CD4-positive, alpha-beta T cell treated with Interleukin-2 at 100 ng/mL for 4 hours (primary cell): ENCODE measurements around the gene NCSTN.
A peak's percentile ranks its signal among the peaks of the same experiment; 100 is the strongest.

Experiments used
- DNase-seq: peaks from one replicate; pipeline ENCODE4 v3.0.0-alpha.2; 2020; ENCODE audit warnings: low spot score

NCSTN gene

DNA sequence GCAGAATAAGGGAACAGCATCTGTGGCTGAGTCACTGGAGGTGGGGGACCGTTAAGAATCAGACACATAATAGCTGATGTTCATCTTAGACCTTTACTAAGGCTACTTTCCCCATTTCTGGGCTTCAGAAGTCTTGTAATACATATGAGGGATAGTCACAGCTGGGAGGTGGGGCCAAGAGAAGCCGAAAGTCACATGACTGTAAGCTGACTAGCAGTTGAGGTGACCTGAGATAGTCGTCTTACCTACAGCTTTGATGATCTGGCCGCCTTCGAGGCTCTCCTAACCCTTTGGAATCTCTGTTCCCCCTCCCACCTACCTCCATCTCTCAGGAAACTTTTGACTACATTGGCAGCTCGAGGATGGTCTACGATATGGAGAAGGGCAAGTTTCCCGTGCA is 9.4 kb downstream of the NCSTN start:
- DNase-seq = no peak

DNA sequence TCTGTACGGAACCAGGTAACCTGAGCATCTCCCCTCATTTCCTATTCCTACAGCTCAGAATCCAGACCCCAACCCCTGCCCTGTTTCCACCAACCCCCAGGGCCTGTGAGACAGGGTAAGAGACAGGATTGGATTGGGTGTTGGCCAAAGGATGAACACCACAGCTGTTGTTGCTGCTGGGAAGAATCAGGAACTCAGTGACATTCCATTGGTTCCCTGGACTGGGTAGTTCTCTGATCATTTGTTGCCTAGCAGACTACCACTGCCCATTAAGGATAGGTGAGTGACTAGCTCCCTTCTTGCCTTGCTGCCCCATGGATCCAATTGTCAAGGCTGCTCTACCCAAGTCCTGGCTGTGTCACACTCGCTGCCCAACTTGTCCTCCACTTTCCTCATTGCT is 10.0 kb downstream of the NCSTN start:
- no peak for DNase-seq

DNA sequence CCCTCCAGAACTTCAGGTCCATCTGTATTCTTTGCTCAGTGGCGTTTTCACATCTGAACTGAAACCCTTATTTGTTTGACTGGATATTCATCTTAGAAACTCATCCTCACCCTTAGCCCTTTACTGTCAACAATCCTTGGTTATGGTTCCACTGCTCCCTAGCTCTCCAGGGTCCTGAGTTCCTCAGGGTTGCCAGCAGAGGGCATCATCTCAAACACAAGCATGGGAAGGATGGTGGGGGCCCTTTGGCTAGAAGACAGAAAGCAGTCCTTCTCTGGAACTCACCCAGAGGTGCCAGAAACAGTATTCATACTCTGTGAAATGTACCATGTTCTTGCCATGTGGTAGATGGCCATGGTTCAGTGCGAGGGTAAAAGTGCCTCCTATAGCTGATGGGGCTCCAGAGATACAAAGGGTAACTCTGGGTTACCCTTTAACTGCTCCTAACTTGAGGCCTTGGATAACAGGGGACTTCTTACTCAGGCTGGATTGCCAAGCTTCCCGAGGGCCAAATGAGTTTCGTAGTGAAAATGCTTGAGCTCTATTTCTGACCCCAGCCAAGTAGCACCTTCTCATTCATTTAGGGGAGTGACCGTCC is 11.3 kb downstream of the NCSTN start:
- peak; percentile 8 for DNase-seq

DNA sequence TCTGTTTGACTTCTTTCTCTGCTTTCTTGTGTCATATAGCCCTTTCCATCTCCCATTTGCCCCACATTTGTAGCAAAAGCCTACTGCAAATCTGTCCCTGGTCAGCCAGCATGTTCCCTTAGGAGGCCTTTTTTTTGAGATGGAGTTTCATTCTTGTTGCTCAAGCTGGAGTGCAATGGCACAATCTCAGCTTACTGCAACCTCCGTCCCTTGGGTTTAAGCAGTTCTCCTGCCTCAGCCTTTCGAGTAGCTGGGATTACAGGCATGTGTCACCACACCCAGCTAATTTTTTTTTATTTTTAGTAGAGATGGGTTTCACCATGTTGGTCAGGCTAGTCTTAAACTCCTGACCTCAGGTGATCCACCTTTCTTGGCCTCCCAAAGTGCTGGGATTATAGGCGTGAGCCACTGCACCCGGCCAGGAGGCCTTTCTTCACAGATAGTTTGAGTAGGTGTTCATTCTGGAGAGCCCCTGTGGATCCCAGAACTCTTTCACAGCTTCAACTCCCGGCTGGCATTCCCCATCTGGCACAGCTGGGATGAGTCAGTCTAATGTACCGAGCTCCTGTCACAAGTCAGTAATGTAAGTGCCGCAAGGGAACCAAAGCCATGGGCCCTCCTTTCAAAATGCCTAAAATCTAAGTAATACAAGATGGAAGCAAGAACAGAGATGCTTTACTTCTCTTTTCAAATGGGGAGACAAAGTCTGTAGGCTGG is 14.3 kb downstream of the NCSTN start:
- no peak for DNase-seq

DNA sequence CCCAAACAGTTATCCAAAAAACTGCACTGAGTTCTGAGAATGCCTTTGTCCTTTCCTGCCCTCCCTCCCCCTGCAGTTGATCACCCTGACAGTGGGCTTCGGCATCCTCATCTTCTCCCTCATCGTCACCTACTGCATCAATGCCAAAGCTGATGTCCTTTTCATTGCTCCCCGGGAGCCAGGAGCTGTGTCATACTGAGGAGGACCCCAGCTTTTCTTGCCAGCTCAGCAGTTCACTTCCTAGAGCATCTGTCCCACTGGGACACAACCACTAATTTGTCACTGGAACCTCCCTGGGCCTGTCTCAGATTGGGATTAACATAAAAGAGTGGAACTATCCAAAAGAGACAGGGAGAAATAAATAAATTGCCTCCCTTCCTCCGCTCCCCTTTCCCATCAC is 14.9 kb downstream of the NCSTN start:
- DNase-seq = no peak

DNA sequence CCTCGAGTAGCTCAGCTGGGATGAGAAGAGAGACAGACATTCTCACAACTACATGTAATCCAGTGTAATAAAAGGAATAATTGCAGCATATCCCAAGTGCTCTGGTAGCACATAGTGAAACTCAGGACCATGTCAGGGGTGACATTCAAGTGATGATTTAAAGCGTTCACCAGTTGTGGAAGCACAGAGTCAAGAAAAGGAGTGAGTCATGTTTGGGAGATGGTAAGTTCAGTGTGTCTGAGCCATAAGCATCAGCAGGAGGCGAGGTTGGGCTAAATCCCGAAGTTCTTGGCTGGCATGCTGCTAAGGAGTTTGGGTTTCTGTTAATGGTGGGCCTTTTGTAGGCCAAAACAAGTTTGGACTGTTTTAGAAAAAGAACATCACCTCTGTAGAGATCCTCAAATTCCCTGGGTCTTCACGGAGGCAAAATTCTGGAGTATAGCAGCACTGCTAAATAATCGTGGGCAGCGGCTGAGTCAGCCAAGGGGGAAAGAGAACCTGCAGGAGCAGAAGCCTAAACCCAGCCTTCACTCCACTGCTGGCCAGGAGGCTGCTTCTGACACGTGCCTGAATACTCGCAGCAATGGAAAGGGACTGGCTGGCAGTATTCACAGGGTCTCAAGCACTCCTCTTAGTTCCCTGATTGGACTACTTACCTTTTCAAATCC is 16.5 kb downstream of the NCSTN start:
- DNase-seq = no peak

DNA sequence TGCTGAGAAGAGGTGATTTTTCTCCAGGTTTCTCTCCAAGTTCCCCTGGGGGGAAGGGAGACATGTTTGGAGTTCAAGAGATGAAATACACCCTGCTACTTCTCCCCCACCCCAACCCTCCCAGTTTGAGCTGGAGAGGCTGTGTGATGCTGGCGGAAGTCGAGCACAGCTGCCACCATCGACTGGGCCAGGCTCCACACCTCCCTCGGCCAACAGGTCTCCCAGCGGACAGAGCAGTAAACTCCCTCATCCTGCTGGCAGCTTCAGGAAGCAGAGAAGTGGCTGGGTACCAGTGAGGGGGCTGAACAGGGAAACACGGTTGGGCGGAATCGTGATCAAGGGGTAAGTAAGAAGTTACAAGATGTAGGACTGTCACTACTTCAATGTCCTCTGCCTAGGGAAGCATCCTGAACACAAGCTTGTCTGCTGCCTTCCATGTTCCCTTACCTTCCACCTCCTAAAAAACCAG is 17.1 kb downstream of the NCSTN start:
- DNase-seq = no peak

DNA sequence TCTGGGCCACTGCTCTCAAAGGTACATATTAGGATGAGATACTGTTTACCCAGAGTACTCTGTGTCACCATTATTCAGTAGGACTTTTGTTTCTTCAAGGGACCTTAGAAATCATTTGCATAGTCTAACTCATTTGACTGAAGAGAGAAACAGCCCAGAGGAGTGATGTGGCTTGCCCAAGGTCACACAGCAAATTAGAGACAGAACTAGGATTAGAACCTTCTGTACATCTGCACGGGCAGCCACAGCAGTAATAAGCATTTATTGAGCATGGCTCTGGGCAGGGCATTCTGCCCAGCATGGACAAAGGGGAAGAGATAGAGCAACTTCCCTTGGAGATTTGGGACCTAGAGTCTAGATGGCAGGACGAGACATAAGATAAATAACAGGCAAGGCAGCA is 18.0 kb downstream of the NCSTN start:
- DNase-seq = no peak

DNA sequence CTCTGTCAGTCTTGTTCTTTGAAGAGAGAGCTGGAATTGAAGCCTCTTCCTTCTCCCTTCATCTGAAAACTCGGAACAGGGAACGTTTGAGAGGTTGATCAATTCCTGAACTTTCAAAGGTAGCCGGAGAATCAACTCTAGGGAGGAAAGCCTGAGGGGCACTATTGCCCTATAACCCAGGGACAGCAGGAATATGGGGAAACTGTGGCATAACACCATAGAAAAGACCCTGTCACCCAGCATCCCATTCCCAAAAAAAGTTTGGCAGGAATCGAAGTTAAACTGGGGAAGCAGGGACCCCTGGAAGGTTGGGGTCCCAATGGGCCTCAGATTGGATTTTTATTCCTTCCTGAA is 18.6 kb downstream of the NCSTN start:
- DNase-seq = no peak

DNA sequence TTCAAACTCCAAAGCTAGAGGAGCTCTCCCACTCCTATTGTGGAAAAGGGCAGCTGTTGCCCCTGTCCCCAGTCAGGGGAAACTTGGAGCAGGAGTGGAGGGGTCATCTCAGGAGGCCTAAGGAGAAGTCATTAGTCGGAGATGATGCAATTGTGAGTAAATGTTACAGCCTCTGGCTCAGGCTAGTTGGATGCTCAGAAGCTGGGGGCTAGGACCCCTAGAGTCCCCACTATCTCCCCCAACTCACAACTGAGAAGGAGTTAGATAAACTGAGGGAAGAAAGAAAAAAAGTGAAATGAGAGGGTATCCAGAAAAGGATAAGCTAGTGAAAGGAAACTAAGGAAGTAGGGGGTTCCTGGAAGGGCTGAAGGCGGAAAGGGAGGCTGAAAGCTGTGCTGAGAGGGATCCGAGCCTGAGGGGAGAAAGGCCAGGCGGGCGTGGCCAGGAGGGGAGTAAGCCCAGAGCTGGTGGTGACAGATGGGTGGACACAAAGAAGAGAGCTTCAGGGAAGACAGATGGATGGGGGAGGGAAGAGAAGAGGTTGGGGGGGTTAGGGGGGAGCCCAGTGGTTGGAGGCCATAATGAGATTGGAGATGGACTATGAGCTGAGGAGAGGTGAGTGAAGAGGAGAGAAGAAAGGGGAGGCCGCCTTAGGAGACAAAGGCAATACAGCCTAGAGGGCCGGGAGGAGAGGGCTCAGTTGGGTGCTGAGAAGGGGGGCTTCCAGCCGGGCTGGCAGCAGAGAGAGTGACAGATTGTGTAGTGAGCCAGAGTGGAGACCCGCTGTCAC is 19.2 kb downstream of the NCSTN start:
- DNase-seq = no peak

DNA sequence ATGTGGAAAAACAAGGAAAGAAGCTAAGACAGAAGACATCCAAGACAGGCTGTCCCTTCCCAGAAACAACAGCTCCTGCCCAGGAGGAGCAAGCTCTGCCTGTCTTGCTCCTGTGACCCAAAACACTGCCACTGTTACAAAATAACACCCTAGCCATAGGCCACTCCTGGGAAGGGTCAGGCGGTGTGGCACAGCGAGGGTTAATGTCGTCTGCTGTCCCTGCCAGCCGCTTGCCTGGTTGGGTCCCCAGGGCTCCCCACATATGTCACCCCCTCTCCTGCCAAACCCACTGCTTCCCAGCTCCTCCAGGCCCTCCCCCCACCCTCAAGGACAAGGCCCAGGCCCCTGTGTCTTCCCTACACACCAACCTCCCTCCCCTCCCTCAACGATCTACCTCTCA is 19.8 kb downstream of the NCSTN start:
- no peak for DNase-seq

DNA sequence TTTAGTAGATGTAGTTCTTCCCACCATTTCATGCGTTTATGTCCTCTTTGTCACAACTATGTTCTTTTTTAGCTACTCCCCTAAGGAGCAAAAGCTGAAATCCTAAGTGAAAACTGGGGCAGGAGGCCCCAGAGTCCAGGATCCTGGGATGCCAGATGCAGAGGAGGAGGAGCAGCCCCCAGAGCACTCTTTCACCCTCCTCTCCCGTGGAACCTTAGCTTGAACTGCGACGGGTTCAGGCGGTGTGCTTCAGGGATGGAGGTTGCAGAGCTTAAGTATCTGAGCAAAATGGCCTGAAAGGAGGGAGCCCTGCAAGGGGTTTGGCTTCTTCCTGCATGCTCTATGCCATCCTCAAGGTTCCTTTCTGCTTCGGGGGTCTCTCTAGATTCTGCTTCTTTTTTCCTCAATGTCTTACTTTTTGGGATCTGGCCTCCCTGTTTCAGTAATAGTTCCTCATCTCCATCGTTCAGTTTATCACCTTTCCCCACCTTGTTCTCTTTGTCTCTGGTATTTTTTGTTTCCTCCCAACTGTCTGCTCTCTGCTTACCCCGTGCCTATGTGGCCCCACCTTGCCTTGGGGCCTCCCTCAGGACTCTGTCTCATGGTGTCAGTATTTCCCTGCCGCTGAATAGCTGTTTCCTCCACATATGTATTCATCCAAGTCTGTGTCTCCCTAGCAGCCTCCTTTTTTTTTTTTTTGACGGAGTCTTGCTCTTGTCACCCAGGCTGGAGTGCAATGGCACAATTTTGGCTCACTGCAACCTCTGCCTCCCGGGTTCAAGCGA is 21.0 kb downstream of the NCSTN start:
- DNase-seq = no peak

DNA sequence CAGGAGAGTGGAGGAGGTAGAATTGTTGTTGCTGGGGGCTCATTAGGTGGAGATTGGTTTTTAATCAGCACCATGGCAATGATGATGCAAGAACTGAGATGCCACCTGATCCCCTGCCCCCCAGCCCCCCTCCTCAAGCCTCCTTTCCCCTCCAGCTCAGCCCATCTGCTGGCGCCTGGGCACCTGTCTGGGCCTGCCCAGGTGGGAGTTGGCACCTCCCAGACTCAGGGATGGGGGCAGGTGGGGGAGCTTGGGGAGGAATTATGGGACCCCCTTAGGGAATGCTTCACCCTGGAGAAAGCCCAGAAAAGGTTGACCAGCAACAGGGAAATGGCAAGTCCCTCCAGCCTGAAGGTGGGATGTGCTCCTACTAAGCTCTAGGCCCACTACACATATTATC is 22.1 kb downstream of the NCSTN start:
- DNase-seq = no peak

DNA sequence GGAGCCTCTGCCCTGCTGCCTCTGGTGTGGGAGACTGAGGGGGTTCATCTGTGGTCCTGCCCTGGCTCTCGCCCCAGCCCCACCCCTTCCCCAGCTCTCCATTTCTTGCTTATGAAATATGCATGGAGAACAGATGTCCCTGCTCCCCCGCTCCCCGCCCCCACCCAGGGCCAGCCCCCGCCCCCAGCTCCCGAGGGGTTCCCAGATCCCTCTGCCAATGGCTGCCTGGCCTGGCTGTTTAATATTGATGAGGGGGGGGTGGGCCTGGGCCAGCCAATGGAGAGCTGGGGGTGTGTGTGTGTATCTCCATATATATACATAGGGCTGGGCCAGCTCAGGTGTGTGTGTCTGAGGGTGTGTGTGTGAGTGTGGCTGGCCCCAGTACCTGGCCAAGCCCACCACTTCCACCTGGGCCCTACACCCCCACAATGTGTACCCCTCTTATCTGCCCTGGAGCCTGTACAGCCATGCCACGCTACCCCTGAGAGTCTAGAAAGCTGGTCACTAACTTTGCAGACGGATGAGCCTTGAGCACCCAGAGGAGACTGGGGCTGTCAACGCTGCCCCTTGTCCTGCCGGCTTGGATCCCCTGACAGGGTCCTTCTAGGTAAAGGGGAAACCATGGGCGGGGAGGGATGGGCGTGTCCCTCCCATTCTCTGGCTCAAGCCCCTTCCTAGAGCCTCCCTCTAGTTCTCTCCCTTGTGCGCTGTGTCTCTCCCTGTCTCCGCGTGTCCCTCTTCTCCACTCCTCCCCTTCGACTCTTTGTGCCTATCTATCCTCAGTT is 23.7 kb downstream of the NCSTN start, which contains the start of gene NHLH1:
Gene NHLH1, plus strand, starts transcription at position 341 of the 785 bp plus-strand sequence. CDS start 3,661 bp downstream, outside the sequence.
- no peak for DNase-seq

DNA sequence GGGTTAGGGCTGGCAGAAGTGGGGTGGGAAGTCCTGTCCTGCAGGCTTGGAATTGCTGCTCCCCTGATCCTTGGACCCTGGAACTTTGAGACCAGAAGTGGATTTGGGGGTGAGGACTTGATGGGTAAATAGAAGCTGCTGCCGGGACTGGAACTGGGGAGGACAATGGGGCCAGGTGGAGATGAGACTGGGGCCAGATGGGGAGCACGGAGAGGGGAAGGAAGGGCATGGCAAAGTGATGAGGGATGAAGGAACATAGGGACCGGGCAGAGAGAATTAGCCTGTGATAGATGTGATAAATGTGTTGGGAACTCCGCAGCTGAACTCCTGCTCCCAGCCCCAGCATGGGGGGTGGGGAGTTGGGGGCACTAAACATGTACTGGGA is 24.3 kb downstream of the NCSTN start:
- DNase-seq = no peak

DNA sequence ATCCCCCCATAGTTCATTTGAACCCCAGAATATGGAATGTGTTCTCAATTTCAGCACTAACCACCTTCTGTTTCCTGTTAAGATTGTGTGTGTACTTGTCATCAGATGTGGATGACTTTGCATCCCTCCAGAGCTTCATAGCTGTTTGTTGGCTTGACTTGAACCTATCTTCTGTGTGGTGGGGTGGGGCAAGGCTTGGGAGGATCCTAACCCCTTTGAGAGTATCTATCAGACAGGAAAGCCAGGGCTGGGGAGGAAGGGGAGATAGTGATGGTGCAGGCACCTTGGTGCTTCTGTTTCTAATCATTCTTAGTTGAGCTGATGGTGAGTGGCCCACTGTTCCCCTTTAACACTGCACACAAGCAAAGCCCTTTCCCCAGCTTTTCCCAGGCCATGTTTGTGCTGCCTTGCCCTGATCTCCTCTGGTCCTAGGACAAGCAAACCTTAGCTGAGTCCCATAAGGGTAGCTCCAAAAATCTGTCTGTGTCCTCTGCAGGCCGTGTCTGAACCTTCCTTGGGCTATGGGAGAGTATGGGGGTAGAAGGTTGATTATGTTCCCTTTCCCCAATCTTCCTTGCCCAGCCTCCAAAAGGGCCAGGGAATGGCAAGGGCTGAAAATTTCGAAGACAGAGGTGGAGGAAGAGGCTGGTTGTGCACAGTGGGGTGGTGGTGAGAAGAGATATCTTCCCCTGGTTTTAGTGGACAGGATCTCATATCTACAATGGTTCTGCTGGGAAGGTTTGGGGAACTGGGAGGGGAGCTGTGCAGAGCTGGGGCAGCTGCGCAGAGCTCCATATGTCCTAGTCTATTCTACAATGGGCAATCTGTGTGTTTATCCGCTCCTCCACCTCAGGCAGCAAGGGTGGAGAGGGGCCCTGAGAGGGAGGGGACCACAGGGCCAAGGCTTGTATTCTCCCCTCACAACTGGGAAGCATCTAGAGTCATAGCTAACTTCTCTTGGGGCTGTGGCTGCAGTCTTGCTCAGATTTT is 25.0 kb downstream of the NCSTN start:
- no peak for DNase-seq

DNA sequence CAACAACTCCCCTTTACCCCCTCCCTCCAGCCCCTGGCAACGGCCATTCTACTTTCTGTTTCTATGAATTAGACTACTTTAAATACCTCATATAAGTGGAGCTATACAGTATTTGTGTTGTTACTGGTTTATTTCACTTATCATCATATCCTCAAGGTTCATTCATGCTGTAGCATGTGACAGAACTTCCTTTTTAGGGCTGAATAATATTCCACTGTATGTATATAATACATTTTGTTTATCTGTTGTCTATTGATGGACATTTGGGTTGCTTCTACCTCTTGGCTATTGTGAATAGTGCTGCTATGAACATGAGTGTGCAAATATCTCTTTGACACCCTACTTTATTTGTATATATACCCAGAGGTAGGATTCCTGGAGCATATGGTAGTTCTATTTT is 25.9 kb downstream of the NCSTN start:
- DNase-seq = no peak

DNA sequence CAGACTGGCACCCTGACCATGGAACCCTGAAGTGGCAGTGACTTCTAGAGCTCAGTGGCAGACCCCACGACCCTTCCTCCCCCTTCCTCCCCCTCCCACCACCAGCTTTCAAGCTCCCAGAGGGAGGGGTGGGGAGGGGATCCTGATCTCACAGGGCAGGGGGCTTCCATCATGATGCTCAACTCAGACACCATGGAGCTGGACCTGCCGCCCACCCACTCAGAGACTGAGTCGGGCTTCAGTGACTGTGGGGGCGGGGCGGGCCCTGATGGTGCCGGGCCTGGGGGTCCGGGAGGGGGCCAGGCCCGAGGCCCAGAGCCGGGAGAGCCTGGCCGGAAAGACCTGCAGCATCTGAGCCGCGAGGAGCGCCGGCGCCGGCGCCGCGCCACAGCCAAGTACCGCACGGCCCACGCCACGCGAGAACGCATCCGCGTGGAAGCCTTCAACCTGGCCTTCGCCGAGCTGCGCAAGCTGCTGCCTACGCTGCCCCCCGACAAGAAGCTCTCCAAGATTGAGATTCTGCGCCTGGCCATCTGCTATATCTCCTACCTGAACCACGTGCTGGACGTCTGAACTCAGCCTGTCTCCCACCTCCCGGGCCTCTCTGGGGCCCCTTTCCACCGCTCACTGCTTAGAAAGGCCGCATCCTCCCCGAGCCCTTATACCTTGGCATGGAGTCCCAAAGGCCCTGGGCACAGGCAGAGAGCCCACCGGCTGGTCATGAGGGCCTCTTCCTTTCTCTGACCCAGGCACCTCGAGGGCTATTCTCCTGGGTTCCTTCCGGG is 27.6 kb downstream of the NCSTN start:
- DNase-seq = no peak

DNA sequence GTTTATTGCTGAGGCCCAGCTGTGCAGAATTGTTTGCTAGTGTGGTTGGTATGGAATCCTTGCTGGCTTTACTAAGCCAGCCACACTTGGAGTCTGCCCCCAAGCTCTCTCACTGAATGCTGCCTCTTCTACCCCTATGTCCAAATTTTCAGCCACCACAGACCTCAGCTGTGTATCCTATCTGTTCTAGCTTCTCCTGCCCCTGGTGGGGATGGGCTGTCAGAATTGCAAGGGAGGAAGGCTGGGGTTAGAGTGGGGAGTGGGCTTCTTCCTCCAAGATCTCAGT is 28.1 kb downstream of the NCSTN start:
- DNase-seq = no peak
